Uterus (tissue), 2 donors: ENCODE measurements around the gene KCNQ1OT1.

ENCODE experiments used
- POLR2A ChIP-seq, 2 donors: fragments of 450-650 bp; IDR thresholded peaks; one replicate each; pipeline ENCODE4 v1.6.1; 2016; ENCODE audit warnings: antibody characterized with exemption in 2 of 2, mild to moderate bottlenecking in 1 of 2, moderate library complexity in 1 of 2
- TF ChIP-seq, protein P1 (sequence below), 4 experiments: fragments of 200-600 bp in 2 of 4; fragments of 450-650 bp in 2 of 4; sonication (generic) in 2 of 4; IDR thresholded peaks; one replicate each; pipeline ENCODE4 v1.5.1; 2016 to 2019; ENCODE audit warnings: antibody characterized with exemption in 4 of 4, mild to moderate bottlenecking in 2 of 4, moderate library complexity in 1 of 4

DNA sequence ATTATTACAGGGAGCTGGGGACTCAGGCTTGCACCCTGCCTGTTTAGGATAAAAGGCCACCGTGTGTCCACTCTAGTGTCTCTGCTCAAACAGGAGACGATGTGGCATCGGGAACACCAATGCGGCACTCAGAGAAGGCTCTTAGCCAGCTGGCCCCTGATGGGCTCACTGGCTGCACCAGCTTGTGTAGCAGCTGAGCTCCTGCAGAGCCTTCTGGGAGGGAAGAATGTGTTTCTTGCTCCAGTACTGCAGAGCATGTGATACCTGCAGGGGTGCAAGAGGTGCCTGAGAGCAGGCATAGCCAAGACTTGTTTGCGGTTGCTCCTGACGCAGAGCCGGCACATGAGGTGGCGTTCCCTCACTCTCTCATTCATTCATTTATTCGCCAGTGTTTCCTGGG is 44.4 kb upstream of the KCNQ1OT1 start:
- TF ChIP-seq, protein P1, sequence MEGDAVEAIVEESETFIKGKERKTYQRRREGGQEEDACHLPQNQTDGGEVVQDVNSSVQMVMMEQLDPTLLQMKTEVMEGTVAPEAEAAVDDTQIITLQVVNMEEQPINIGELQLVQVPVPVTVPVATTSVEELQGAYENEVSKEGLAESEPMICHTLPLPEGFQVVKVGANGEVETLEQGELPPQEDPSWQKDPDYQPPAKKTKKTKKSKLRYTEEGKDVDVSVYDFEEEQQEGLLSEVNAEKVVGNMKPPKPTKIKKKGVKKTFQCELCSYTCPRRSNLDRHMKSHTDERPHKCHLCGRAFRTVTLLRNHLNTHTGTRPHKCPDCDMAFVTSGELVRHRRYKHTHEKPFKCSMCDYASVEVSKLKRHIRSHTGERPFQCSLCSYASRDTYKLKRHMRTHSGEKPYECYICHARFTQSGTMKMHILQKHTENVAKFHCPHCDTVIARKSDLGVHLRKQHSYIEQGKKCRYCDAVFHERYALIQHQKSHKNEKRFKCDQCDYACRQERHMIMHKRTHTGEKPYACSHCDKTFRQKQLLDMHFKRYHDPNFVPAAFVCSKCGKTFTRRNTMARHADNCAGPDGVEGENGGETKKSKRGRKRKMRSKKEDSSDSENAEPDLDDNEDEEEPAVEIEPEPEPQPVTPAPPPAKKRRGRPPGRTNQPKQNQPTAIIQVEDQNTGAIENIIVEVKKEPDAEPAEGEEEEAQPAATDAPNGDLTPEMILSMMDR (IDR thresholded peaks at IDR 0.05): no peak
- TF ChIP-seq POLR2A (IDR thresholded peaks at IDR 0.05): no peak
